Cardiac muscle cell (in vitro differentiated cells and primary cell): ENCODE results near the gene AP2M1. TPM values are rescaled to one million over a fixed set of nuclear protein-coding genes. Genes with fewer than 3 reads are reported as not detected.

ENCODE experiments used
- DNase-seq, 2 donors: peaks; one replicate each; pipeline versions ENCODE4 v3.0.0 to v3.0.0-alpha.2; 2010 to 2017; ENCODE audit warnings: low read depth in 1 of 2, low spot score in 1 of 2
- H3K27ac ChIP-seq: fragments of 200-600 bp; sonication (generic); 2 replicates; pipeline ENCODE4 v1.5.1; 2016
- H3K27me3 ChIP-seq: fragments of 200-600 bp; sonication (generic); 2 replicates; pipeline ENCODE4 v1.6.0; 2016; ENCODE audit warnings: control low read depth
- H3K36me3 ChIP-seq: fragments of 200-600 bp; sonication (generic); 2 replicates; pipeline ENCODE4 v1.5.1; 2016; ENCODE audit warnings: control low read depth
- H3K4me1 ChIP-seq: fragments of 200-600 bp; sonication (generic); 2 replicates; pipeline ENCODE4 v1.8.1; 2017; ENCODE audit warnings: low read depth, mild to moderate bottlenecking, mixed run types
- H3K4me3 ChIP-seq: fragments of 200-600 bp; sonication (generic); 2 replicates; pipeline ENCODE4 v1.5.1; 2016; ENCODE audit warnings: mild to moderate bottlenecking
- H3K9me3 ChIP-seq: fragments of 200-600 bp; sonication (generic); 2 replicates; pipeline ENCODE4 v1.5.1; 2017; ENCODE audit warnings: low read depth, mild to moderate bottlenecking, control low read depth
- CTCF ChIP-seq: IDR thresholded peaks from 2 replicates; pipeline ENCODE4 v1.5.1; 2012; ENCODE audit warnings: low read depth, mild to moderate bottlenecking, low read length
- polyA plus RNA-seq: library from polyadenylated mRNA; unstranded; fragments of >200 nt; fragmentation: Nextera tagmentation; extraction: Ambion mirVana; gene quantifications from 2 replicates; pipeline ENCODE4 v1.2.1, GENCODE V29; 2016
- total RNA-seq: library from RNA; depleted of rRNA; stranded (reverse); fragments of >200 nt; gene quantifications from 2 replicates; pipeline ENCODE4 v1.2.3, GENCODE V29; 2016

Gene AP2M1
- total and polyA plus RNA-seq, 2 experiments from 2014 or later: 399 to 577 TPM

GRCh38 chr3:184211718-184212117, 37.1 kb downstream of the AP2M1 start:
- Histone ChIP-seq H3K27ac (no peak overlapping the region), H3K9me3 (no peaks in the 10 kb centered on the region)
- no peak for DNase-seq

GRCh38 chr3:184218814-184219213, 44.2 kb downstream of the AP2M1 start:
- Histone ChIP-seq H3K27ac (no peak overlapping the region), H3K36me3 (no peaks in the 10 kb centered on the region), H3K4me1 (no peaks in the 10 kb centered on the region), H3K4me3 (no peak overlapping the region), H3K9me3 (no peaks in the 10 kb centered on the region), H3K27me3 (peaks cover 10% of the 10 kb centered on the region)
- TF ChIP-seq CTCF: no peak
- no peak for DNase-seq

More at GRCh38 chr3:184211718-184212117, 37.1 kb downstream of the AP2M1 start:
- H3K36me3 ChIP-seq: no peaks in the 10 kb centered on the region
- H3K4me3 ChIP-seq: no peak overlapping the region
- H3K27me3 ChIP-seq: peaks cover 15% of the 10 kb centered on the region
- H3K4me1 ChIP-seq: no peaks in the 10 kb centered on the region
- TF ChIP-seq CTCF: no peak

- H3K36me3 ChIP-seq: no peaks in the 10 kb centered on the region
- no peaks in the 10 kb centered on the region for H3K4me1 ChIP-seq
- H3K27me3 ChIP-seq: peaks cover 43% of the 10 kb centered on the region
- TF ChIP-seq CTCF: no peak
- DNase-seq: no peak
- H3K9me3 ChIP-seq: no peaks in the 10 kb centered on the region
- H3K4me3 ChIP-seq: no peak overlapping the region
- H3K27ac ChIP-seq: no peak overlapping the region
Observed at GRCh38 chr3:184222521-184222920, 47.9 kb downstream of the AP2M1 start.

GRCh38 chr3:184223946-184224345, 49.3 kb downstream of the AP2M1 start:
- no peak overlapping the region for H3K27ac ChIP-seq

GRCh38 chr3:184227481-184227935, 52.9 kb downstream of the AP2M1 start:
- no peaks in the 10 kb centered on the region for H3K4me1 ChIP-seq
- peaks cover 85% of the 10 kb centered on the region for H3K27me3 ChIP-seq
- H3K36me3 ChIP-seq: no peaks in the 10 kb centered on the region
- TF ChIP-seq CTCF: peak; percentile 80
- H3K4me3 ChIP-seq: no peak overlapping the region
- peak; percentile 32 to 37 for DNase-seq
- H3K9me3 ChIP-seq: no peaks in the 10 kb centered on the region
- no peak overlapping the region for H3K27ac ChIP-seq

More at GRCh38 chr3:184223946-184224345, 49.3 kb downstream of the AP2M1 start:
- Histone ChIP-seq H3K9me3 (no peaks in the 10 kb centered on the region), H3K4me1 (no peaks in the 10 kb centered on the region), H3K27me3 (peaks cover 57% of the 10 kb centered on the region), H3K36me3 (no peaks in the 10 kb centered on the region), H3K4me3 (no peak overlapping the region)
- no peak for TF ChIP-seq CTCF
- DNase-seq: no peak
